HepG2 (cell line): ENCODE results near the gene CNTD1. TPM values are rescaled to one million over a fixed set of nuclear protein-coding genes. Genes with fewer than 3 reads are reported as not detected.
A peak's percentile ranks its signal among the peaks of the same experiment; 100 is the strongest.

Source experiments
- ARNTL ChIP-seq: sonication (generic); formaldehyde crosslinking; IDR thresholded peaks from 2 replicates; pipeline ENCODE4 v1.4.0; 2020; ENCODE audit warnings: mild to moderate bottlenecking, missing genetic modification reagents
- ATF7 ChIP-seq, 2 experiments: fragments of 450-650 bp in 1 of 2; sonication (generic) in 1 of 2; formaldehyde crosslinking in 1 of 2; IDR thresholded peaks; 2 replicates each; pipeline versions ENCODE4 v1.4.0 to v1.6.1; 2016 to 2020; ENCODE audit warnings: antibody characterized with exemption in 1 of 2, mild to moderate bottlenecking in 1 of 2, missing genetic modification reagents in 1 of 2
- CBX5 ChIP-seq: sonication (generic); formaldehyde crosslinking; IDR thresholded peaks from 2 replicates; pipeline ENCODE4 v1.4.0; 2020; ENCODE audit warnings: missing genetic modification reagents, borderline replicate concordance
- FOXP1 ChIP-seq, 2 experiments: fragments of 450-650 bp in 1 of 2; IDR thresholded peaks; 2 replicates each; pipeline ENCODE4 v1.6.1; 2017 to 2018; ENCODE audit warnings: antibody characterized with exemption in 1 of 2
- GZF1 ChIP-seq: sonication (generic); formaldehyde crosslinking; IDR thresholded peaks from 2 replicates; pipeline ENCODE4 v1.5.1; 2020; ENCODE audit warnings: mild to moderate bottlenecking, missing genetic modification reagents
- HNRNPL ChIP-seq: fragments of 200-400 bp; formaldehyde crosslinking; IDR thresholded peaks from 2 replicates; pipeline ENCODE4 v1.6.1; 2017; ENCODE audit warnings: mild to moderate bottlenecking, low read depth, low read length
- JUND ChIP-seq: sonication (generic); formaldehyde crosslinking; IDR thresholded peaks from 2 replicates; pipeline ENCODE4 v1.8.0; 2022; ENCODE audit warnings: mild to moderate bottlenecking, missing genetic modification reagents
- KLF6 ChIP-seq: IDR thresholded peaks from 2 replicates; pipeline ENCODE4 v1.8.0; 2016; ENCODE audit warnings: missing biosample characterization, missing genetic modification reagents
- RFX1 ChIP-seq: fragments of 450-650 bp; IDR thresholded peaks from 2 replicates; pipeline ENCODE4 v1.6.1; 2017
- TBL1XR1 ChIP-seq: fragments of 150-350 bp; IDR thresholded peaks from 2 replicates; pipeline ENCODE4 v1.6.1; 2014; ENCODE audit warnings: borderline replicate concordance, low read length; ENCODE audit not compliant: partially characterized antibody
- TGIF2 ChIP-seq: IDR thresholded peaks from 2 replicates; pipeline ENCODE4 v1.6.1; 2016; ENCODE audit warnings: control low read depth, missing compliant biosample characterization
- ZBTB42 ChIP-seq: sonication (generic); formaldehyde crosslinking; IDR thresholded peaks from 2 replicates; pipeline ENCODE4 v1.5.0; 2020; ENCODE audit warnings: mild to moderate bottlenecking, missing genetic modification reagents
- ZBTB7B ChIP-seq: sonication (generic); formaldehyde crosslinking; IDR thresholded peaks from 2 replicates; pipeline ENCODE4 v1.4.0; 2020; ENCODE audit warnings: missing genetic modification reagents
- ZNF563 ChIP-seq: sonication (generic); formaldehyde crosslinking; IDR thresholded peaks from 2 replicates; pipeline ENCODE4 v1.8.0; 2022; ENCODE audit warnings: mild to moderate bottlenecking, moderate library complexity, missing genetic modification reagents
- ZSCAN5A ChIP-seq: sonication (generic); formaldehyde crosslinking; IDR thresholded peaks from 2 replicates; pipeline ENCODE4 v1.8.0; 2022; ENCODE audit warnings: mild to moderate bottlenecking, missing genetic modification reagents, borderline replicate concordance
- polyA plus RNA-seq, 8 experiments: library from polyadenylated mRNA; depleted of rRNA in 3 of 8; stranded (reverse) in 7 of 8; unstranded in 1 of 8; fragments of >200 nt; fragmentation: Illumina TruSeq in 4 of 8; extraction: Trizol in 4 of 8; gene quantifications; 2 replicates each; pipeline versions ENCODE4 v1.2.1 to v1.2.3, GENCODE V29; 2011 to 2016; ENCODE audit warnings: low read depth in 4 of 8, missing spikeins in 1 of 8, mixed read lengths in 1 of 8; ENCODE audit not compliant: insufficient read depth in 1 of 8
- total RNA-seq, 5 experiments: library from RNA; depleted of rRNA; stranded (reverse); fragments of >200 nt; fragmentation: Illumina TruSeq; extraction: Trizol; gene quantifications; 2 replicates each; pipeline ENCODE4 v1.2.3, GENCODE V29; 2016; ENCODE audit warnings: low read depth in 1 of 5
- TF ChIP-seq, protein P1 (sequence below): sonication (generic); formaldehyde crosslinking; IDR thresholded peaks from 2 replicates; pipeline ENCODE4 v1.4.0; 2020; ENCODE audit warnings: missing genetic modification reagents, mild to moderate bottlenecking, borderline replicate concordance
- TF ChIP-seq, protein P2 (sequence below): IDR thresholded peaks from 2 replicates; pipeline ENCODE4 v1.4.0; 2020; ENCODE audit warnings: mild to moderate bottlenecking, missing genetic modification reagents
- TF ChIP-seq, protein P3 (sequence below): conservative IDR thresholded peaks from 2 replicates; pipeline ENCODE4 v1.6.1; 2018; ENCODE audit warnings: missing genetic modification reagents
- TF ChIP-seq, protein P4 (sequence below): sonication (generic); formaldehyde crosslinking; IDR thresholded peaks from 2 replicates; pipeline ENCODE4 v1.4.0; 2020; ENCODE audit warnings: missing genetic modification reagents, borderline replicate concordance

The CNTD1 gene
- total and polyA plus RNA-seq, 2 of the 13 experiments (the other 11 are each of a cell fraction or from before 2014, with no cell fraction given) = 0.11 to 0.15 TPM

- TF ChIP-seq, protein P1, sequence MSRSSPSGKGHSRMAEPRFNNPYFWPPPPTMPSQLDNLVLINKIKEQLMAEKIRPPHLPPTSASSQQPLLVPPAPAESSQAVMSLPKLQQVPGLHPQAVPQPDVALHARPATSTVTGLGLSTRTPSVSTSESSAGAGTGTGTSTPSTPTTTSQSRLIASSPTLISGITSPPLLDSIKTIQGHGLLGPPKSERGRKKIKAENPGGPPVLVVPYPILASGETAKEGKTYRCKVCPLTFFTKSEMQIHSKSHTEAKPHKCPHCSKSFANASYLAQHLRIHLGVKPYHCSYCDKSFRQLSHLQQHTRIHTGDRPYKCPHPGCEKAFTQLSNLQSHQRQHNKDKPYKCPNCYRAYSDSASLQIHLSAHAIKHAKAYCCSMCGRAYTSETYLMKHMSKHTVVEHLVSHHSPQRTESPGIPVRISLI (CRISPR knock-in tag) = peak; percentile 73; the same call in 1 of the 2 replicates
- TF ChIP-seq ZSCAN5A (CRISPR knock-in tag) = no peak
- no peak; the same call in 1 of the 2 replicates for TF ChIP-seq ZBTB7B (CRISPR knock-in tag)
- no peak for TF ChIP-seq CBX5
- 0 out of 2 replicates have a peak, but pooled peaks have one; percentile 19 for TF ChIP-seq ATF7 (IDR thresholded peaks at IDR 0.05)
- TF ChIP-seq ATF7 (CRISPR knock-in tag; IDR thresholded peaks at IDR 0.05) = no peak
- TF ChIP-seq, protein P2, sequence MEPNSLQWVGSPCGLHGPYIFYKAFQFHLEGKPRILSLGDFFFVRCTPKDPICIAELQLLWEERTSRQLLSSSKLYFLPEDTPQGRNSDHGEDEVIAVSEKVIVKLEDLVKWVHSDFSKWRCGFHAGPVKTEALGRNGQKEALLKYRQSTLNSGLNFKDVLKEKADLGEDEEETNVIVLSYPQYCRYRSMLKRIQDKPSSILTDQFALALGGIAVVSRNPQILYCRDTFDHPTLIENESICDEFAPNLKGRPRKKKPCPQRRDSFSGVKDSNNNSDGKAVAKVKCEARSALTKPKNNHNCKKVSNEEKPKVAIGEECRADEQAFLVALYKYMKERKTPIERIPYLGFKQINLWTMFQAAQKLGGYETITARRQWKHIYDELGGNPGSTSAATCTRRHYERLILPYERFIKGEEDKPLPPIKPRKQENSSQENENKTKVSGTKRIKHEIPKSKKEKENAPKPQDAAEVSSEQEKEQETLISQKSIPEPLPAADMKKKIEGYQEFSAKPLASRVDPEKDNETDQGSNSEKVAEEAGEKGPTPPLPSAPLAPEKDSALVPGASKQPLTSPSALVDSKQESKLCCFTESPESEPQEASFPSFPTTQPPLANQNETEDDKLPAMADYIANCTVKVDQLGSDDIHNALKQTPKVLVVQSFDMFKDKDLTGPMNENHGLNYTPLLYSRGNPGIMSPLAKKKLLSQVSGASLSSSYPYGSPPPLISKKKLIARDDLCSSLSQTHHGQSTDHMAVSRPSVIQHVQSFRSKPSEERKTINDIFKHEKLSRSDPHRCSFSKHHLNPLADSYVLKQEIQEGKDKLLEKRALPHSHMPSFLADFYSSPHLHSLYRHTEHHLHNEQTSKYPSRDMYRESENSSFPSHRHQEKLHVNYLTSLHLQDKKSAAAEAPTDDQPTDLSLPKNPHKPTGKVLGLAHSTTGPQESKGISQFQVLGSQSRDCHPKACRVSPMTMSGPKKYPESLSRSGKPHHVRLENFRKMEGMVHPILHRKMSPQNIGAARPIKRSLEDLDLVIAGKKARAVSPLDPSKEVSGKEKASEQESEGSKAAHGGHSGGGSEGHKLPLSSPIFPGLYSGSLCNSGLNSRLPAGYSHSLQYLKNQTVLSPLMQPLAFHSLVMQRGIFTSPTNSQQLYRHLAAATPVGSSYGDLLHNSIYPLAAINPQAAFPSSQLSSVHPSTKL (CRISPR knock-in tag) = peak; percentile 66
- TF ChIP-seq ZNF563 (CRISPR knock-in tag) = no peak
- no peak for TF ChIP-seq RFX1
- TF ChIP-seq KLF6 (CRISPR knock-in tag) = 0 out of 2 replicates have a peak, but pooled peaks have one; percentile 24
- no peak for TF ChIP-seq ARNTL
- TF ChIP-seq, protein P3, sequence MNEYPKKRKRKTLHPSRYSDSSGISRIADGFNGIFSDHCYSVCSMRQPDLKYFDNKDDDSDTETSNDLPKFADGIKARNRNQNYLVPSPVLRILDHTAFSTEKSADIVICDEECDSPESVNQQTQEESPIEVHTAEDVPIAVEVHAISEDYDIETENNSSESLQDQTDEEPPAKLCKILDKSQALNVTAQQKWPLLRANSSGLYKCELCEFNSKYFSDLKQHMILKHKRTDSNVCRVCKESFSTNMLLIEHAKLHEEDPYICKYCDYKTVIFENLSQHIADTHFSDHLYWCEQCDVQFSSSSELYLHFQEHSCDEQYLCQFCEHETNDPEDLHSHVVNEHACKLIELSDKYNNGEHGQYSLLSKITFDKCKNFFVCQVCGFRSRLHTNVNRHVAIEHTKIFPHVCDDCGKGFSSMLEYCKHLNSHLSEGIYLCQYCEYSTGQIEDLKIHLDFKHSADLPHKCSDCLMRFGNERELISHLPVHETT = no peak
- no peak for TF ChIP-seq ZBTB42
- TF ChIP-seq JUND (CRISPR knock-in tag) = no peak
- no peak for TF ChIP-seq GZF1
- no peak for TF ChIP-seq TGIF2
- 0 out of 2 replicates have a peak, but pooled peaks have one; percentile 3 for TF ChIP-seq FOXP1 (IDR thresholded peaks at IDR 0.05)
- peak; percentile 78; the same call in 1 of the 2 replicates for TF ChIP-seq FOXP1 (CRISPR knock-in tag; IDR thresholded peaks at IDR 0.05)
- TF ChIP-seq, protein P4, sequence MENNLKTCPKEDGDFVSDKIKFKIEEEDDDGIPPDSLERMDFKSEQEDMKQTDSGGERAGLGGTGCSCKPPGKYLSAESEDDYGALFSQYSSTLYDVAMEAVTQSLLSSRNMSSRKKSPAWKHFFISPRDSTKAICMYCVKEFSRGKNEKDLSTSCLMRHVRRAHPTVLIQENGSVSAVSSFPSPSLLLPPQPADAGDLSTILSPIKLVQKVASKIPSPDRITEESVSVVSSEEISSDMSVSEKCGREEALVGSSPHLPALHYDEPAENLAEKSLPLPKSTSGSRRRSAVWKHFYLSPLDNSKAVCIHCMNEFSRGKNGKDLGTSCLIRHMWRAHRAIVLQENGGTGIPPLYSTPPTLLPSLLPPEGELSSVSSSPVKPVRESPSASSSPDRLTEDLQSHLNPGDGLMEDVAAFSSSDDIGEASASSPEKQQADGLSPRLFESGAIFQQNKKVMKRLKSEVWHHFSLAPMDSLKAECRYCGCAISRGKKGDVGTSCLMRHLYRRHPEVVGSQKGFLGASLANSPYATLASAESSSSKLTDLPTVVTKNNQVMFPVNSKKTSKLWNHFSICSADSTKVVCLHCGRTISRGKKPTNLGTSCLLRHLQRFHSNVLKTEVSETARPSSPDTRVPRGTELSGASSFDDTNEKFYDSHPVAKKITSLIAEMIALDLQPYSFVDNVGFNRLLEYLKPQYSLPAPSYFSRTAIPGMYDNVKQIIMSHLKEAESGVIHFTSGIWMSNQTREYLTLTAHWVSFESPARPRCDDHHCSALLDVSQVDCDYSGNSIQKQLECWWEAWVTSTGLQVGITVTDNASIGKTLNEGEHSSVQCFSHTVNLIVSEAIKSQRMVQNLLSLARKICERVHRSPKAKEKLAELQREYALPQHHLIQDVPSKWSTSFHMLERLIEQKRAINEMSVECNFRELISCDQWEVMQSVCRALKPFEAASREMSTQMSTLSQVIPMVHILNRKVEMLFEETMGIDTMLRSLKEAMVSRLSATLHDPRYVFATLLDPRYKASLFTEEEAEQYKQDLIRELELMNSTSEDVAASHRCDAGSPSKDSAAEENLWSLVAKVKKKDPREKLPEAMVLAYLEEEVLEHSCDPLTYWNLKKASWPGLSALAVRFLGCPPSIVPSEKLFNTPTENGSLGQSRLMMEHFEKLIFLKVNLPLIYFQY (CRISPR knock-in tag) = no peak
- TF ChIP-seq TBL1XR1 = no peak
- no peak for TF ChIP-seq HNRNPL
Observed at GRCh38 chr17:42791948-42792347, 6.7 kb upstream of the CNTD1 start (continued).
